Stimulated activated effector memory CD8-positive, alpha-beta T cell treated with anti-CD3 and anti-CD28 coated beads, Interleukin-12 subunit alpha, Interleukin-12 subunit beta, amount 100 ng/mL, for 72 hours (primary cell): Measurements from ENCODE around the gene SIRT7.
A peak's percentile ranks its signal among the peaks of the same experiment; 100 is the strongest.

Source experiments
- ATAC-seq: fragments of 150-1000 bp; cut with Tn5 transposase; 2 replicates; pipeline ENCODE4 v1.10.0; 2021
- DNase-seq, 2 donors: peaks; one replicate each; pipeline ENCODE4 v3.0.0; 2021 to 2022; ENCODE audit warnings: low spot score in 2 of 2
- H3K27ac Mint-ChIP-seq: one replicate; pipeline ENCODE4 v1.8.0; 2022; ENCODE audit warnings: mild to moderate bottlenecking, mixed read lengths
- H3K36me3 Mint-ChIP-seq: one replicate; pipeline ENCODE4 v1.8.0; 2022; ENCODE audit warnings: mild to moderate bottlenecking, mixed read lengths
- H3K4me1 Mint-ChIP-seq: one replicate; pipeline ENCODE4 v1.8.0; 2022; ENCODE audit warnings: mixed read lengths
- H3K4me3 Mint-ChIP-seq: one replicate; pipeline ENCODE4 v1.8.0; 2022; ENCODE audit warnings: mild to moderate bottlenecking, mixed read lengths
- H3K9me3 Mint-ChIP-seq: one replicate; pipeline ENCODE4 v1.8.0; 2022; ENCODE audit warnings: mixed read lengths

The SIRT7 gene

GRCh38 chr17:81909966-81910839, 7.8 kb downstream of the SIRT7 start:
- H3K4me3 Mint-ChIP-seq, result peak overlapping the region; percentile 69
- peak overlapping the region; percentile 20 for H3K27ac Mint-ChIP-seq
- H3K9me3 Mint-ChIP-seq, result no peaks in the 10 kb centered on the region
- no peak for DNase-seq
- H3K36me3 Mint-ChIP-seq, result peaks cover 37% of the 10 kb centered on the region
- ATAC-seq, result no peak
- peaks cover 6% of the 10 kb centered on the region for H3K4me1 Mint-ChIP-seq

- peak overlapping the region; percentile 69 for H3K4me3 Mint-ChIP-seq
Observed at GRCh38 chr17:81909231-81909630, 8.7 kb downstream of the SIRT7 start.

GRCh38 chr17:81908793-81909192, 9.2 kb downstream of the SIRT7 start:
- no peaks in the 10 kb centered on the region for H3K9me3 Mint-ChIP-seq
- H3K4me3 Mint-ChIP-seq, result no peak overlapping the region
- no peak overlapping the region for H3K27ac Mint-ChIP-seq
- peaks cover 6% of the 10 kb centered on the region for H3K4me1 Mint-ChIP-seq
- H3K36me3 Mint-ChIP-seq, result peaks cover 30% of the 10 kb centered on the region
- ATAC-seq (no peak), DNase-seq (no peak)

More at GRCh38 chr17:81909231-81909630, 8.7 kb downstream of the SIRT7 start:
- Mint-ChIP-seq H3K9me3 (no peaks in the 10 kb centered on the region), H3K36me3 (peaks cover 29% of the 10 kb centered on the region), H3K27ac (no peak overlapping the region), H3K4me1 (peaks cover 6% of the 10 kb centered on the region)
- ATAC-seq (no peak), DNase-seq (no peak)

- Mint-ChIP-seq H3K4me3 (no peak overlapping the region), H3K36me3 (peaks cover 20% of the 10 kb centered on the region), H3K4me1 (peaks cover 6% of the 10 kb centered on the region), H3K9me3 (no peaks in the 10 kb centered on the region), H3K27ac (no peak overlapping the region)
- ATAC-seq, result no peak
- DNase-seq, result no peak
Observed at GRCh38 chr17:81907219-81908145, 10.5 kb downstream of the SIRT7 start.

GRCh38 chr17:81906476-81907218, 11.3 kb downstream of the SIRT7 start:
- no peak overlapping the region for H3K27ac Mint-ChIP-seq
- H3K4me1 Mint-ChIP-seq, result peaks cover 6% of the 10 kb centered on the region
- H3K4me3 Mint-ChIP-seq, result no peak overlapping the region
- H3K36me3 Mint-ChIP-seq, result peaks cover 12% of the 10 kb centered on the region
- DNase-seq (no peak), ATAC-seq (no peak)
- H3K9me3 Mint-ChIP-seq, result no peaks in the 10 kb centered on the region

- Mint-ChIP-seq H3K4me3 (no peak overlapping the region), H3K4me1 (peaks cover 12% of the 10 kb centered on the region), H3K27ac (no peak overlapping the region), H3K36me3 (peaks cover 9% of the 10 kb centered on the region), H3K9me3 (no peaks in the 10 kb centered on the region)
- DNase-seq (no peak), ATAC-seq (no peak)
Observed at GRCh38 chr17:81905993-81906392, 12.0 kb downstream of the SIRT7 start.

- Mint-ChIP-seq H3K4me3 (no peak overlapping the region), H3K27ac (no peak overlapping the region)
Observed at GRCh38 chr17:81905424-81905875, 12.5 kb downstream of the SIRT7 start.

GRCh38 chr17:81904600-81905423, 13.2 kb downstream of the SIRT7 start:
- Mint-ChIP-seq H3K4me1 (peaks cover 10% of the 10 kb centered on the region), H3K36me3 (peaks cover 16% of the 10 kb centered on the region), H3K27ac (no peak overlapping the region), H3K4me3 (no peak overlapping the region), H3K9me3 (no peaks in the 10 kb centered on the region)
- DNase-seq (no peak), ATAC-seq (no peak)

More at GRCh38 chr17:81905424-81905875, 12.5 kb downstream of the SIRT7 start:
- no peaks in the 10 kb centered on the region for H3K9me3 Mint-ChIP-seq
- ATAC-seq, result no peak
- peaks cover 16% of the 10 kb centered on the region for H3K4me1 Mint-ChIP-seq
- DNase-seq, result no peak
- H3K36me3 Mint-ChIP-seq, result peaks cover 12% of the 10 kb centered on the region

- Mint-ChIP-seq H3K27ac (no peak overlapping the region), H3K9me3 (no peaks in the 10 kb centered on the region), H3K36me3 (peaks cover 23% of the 10 kb centered on the region), H3K4me1 (peaks cover 10% of the 10 kb centered on the region), H3K4me3 (no peak overlapping the region)
- DNase-seq (no peak), ATAC-seq (no peak)
Observed at GRCh38 chr17:81903896-81904599, 13.9 kb downstream of the SIRT7 start.

- ATAC-seq, result no peak
- no peaks in the 10 kb centered on the region for H3K9me3 Mint-ChIP-seq
- H3K36me3 Mint-ChIP-seq, result peaks cover 29% of the 10 kb centered on the region
- DNase-seq, result no peak
- H3K4me3 Mint-ChIP-seq, result no peak overlapping the region
- H3K4me1 Mint-ChIP-seq, result peaks cover 10% of the 10 kb centered on the region
- no peak overlapping the region for H3K27ac Mint-ChIP-seq
Observed at GRCh38 chr17:81903415-81903831, 14.6 kb downstream of the SIRT7 start.

- Mint-ChIP-seq H3K9me3 (no peaks in the 10 kb centered on the region), H3K4me3 (peak overlapping the region; percentile 23), H3K27ac (no peak overlapping the region), H3K36me3 (peaks cover 35% of the 10 kb centered on the region), H3K4me1 (peaks cover 10% of the 10 kb centered on the region)
- ATAC-seq (peak; percentile 29), DNase-seq (no peak)
Observed at GRCh38 chr17:81902653-81903414, 15.1 kb downstream of the SIRT7 start.

GRCh38 chr17:81902023-81902652, 15.8 kb downstream of the SIRT7 start, which contains the start of gene NPB:
Gene NPB (plus strand): TSS chr17:81902238. CDS start chr17:81902278, 40 bp downstream.
- ATAC-seq (peak; percentile 66), DNase-seq (no peak)
- H3K4me1 Mint-ChIP-seq, result peaks cover 10% of the 10 kb centered on the region

More at GRCh38 chr17:81902023-81902652, 15.8 kb downstream of the SIRT7 start, which contains the start of gene NPB:
- Mint-ChIP-seq H3K9me3 (no peaks in the 10 kb centered on the region), H3K27ac (peak within 1 kb of the TSS; percentile 34), H3K4me3 (peak within 1 kb of the TSS; percentile 23), H3K36me3 (peaks cover 42% of the 10 kb centered on the region)
